Astrocyte (in vitro differentiated cells and primary cell): ENCODE measurements around the gene FOXI3. TPM values are rescaled to one million over a fixed set of nuclear protein-coding genes. Genes with fewer than 3 reads are reported as not detected.
"Not testable (repeated sequence)": the region's sequence is repeated elsewhere in the genome, so short reads cannot be mapped to it uniquely, and the experiment has no call there.

Source experiments
- DNase-seq: peaks from one replicate; pipeline ENCODE4 v3.0.0-alpha.2; 2010; ENCODE audit warnings: low read depth
- FAIRE-seq: peaks from 2 replicates; lab custom pipeline; 2011; peaks lifted over from hg19 to GRCh38; lab: Jason Lieb, UNC
- H2AFZ ChIP-seq: 2 replicates; pipeline ENCODE4 v1.6.0; 2012; ENCODE audit warnings: low read depth, low read length, inconsistent platforms
- H3K27ac ChIP-seq: 2 replicates; pipeline ENCODE4 v1.5.1; 2011; ENCODE audit warnings: low read depth, low read length, inconsistent platforms
- H3K27me3 ChIP-seq: 2 replicates; pipeline ENCODE4 v1.6.0; 2011; ENCODE audit warnings: low read length, inconsistent platforms; ENCODE audit not compliant: insufficient read depth
- H3K36me3 ChIP-seq: 2 replicates; pipeline ENCODE4 v1.5.1; 2011; ENCODE audit warnings: low read length, inconsistent platforms; ENCODE audit not compliant: insufficient read depth
- H3K4me1 ChIP-seq: 2 replicates; pipeline ENCODE4 v1.5.1; 2011; ENCODE audit warnings: low read length, inconsistent platforms; ENCODE audit not compliant: insufficient read depth
- H3K4me2 ChIP-seq: 2 replicates; pipeline ENCODE4 v1.6.0; 2012; ENCODE audit warnings: low read length, inconsistent platforms
- H3K4me3 ChIP-seq: 2 replicates; pipeline ENCODE4 v1.5.1; 2011; ENCODE audit warnings: low read depth, mild to moderate bottlenecking, low read length, inconsistent platforms; ENCODE audit not compliant: insufficient read depth
- H3K79me2 ChIP-seq: 2 replicates; pipeline ENCODE4 v1.6.0; 2012; ENCODE audit warnings: mild to moderate bottlenecking, low read length, inconsistent platforms; ENCODE audit not compliant: insufficient read depth
- H3K9ac ChIP-seq: 2 replicates; pipeline ENCODE4 v1.6.0; 2012; ENCODE audit warnings: mild to moderate bottlenecking, low read length, inconsistent platforms
- H3K9me3 ChIP-seq: 2 replicates; pipeline ENCODE4 v1.5.1; 2012; ENCODE audit warnings: low read depth, mild to moderate bottlenecking, low read length, inconsistent platforms; ENCODE audit not compliant: insufficient read depth
- H4K20me1 ChIP-seq: 2 replicates; pipeline ENCODE4 v1.6.0; 2012; ENCODE audit warnings: low read length, inconsistent platforms; ENCODE audit not compliant: insufficient read depth
- H3K27ac Mint-ChIP-seq: one replicate; pipeline ENCODE4 v1.8.0; 2021; ENCODE audit warnings: mild to moderate bottlenecking, mixed read lengths; ENCODE audit not compliant: unreplicated experiment
- H3K27me3 Mint-ChIP-seq: one replicate; pipeline ENCODE4 v1.8.0; 2021; ENCODE audit warnings: low read depth, mixed read lengths; ENCODE audit not compliant: unreplicated experiment
- H3K36me3 Mint-ChIP-seq: one replicate; pipeline ENCODE4 v1.8.0; 2021; ENCODE audit warnings: low read depth, mixed read lengths; ENCODE audit not compliant: unreplicated experiment
- H3K4me1 Mint-ChIP-seq: one replicate; pipeline ENCODE4 v1.8.0; 2021; ENCODE audit warnings: low read depth, mixed read lengths; ENCODE audit not compliant: unreplicated experiment
- H3K4me3 Mint-ChIP-seq: one replicate; pipeline ENCODE4 v1.8.0; 2021; ENCODE audit warnings: mild to moderate bottlenecking, moderate library complexity, mixed read lengths; ENCODE audit not compliant: unreplicated experiment
- H3K9me3 Mint-ChIP-seq: one replicate; pipeline ENCODE4 v1.8.0; 2021; ENCODE audit warnings: mild to moderate bottlenecking, mixed read lengths; ENCODE audit not compliant: unreplicated experiment
- EZH2 ChIP-seq: IDR thresholded peaks from 2 replicates; pipeline ENCODE4 v1.6.1; 2012; ENCODE audit warnings: mild to moderate bottlenecking, low read length, inconsistent platforms; ENCODE audit not compliant: insufficient read depth
- total RNA-seq: library from RNA; stranded (reverse); gene quantifications from 2 replicates; pipeline ENCODE4 v1.2.1, GENCODE V29; 2021
- TF ChIP-seq, protein P1 (sequence below): IDR thresholded peaks from 2 replicates; pipeline ENCODE4 v1.5.1; 2011; ENCODE audit warnings: low read depth, mild to moderate bottlenecking, inconsistent platforms, low read length, moderate library complexity; ENCODE audit not compliant: insufficient read depth

FOXI3 gene
- total RNA-seq, 1 donor from 2014 or later: 2.3 TPM

DNA sequence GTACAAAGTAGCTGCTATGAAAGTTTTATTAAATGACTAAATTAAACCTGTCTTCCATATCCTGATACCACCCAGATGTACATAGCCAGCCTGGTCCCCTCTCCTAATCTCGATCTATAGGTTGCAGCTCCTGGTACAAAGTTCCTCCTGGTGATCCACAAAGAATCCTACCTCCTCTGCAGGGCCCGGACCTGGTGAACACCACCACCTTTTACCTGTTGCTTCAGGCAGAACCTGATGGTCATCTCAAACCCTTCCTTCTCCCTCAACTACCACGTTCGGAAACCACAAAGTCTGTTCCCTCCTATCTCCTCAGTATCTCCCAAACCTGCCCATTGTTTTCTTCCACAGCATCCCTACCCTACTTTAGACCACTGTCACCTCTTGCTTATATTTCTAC, 15.5 kb downstream of the FOXI3 start:
- Histone ChIP-seq H4K20me1 (no peaks in the 10 kb centered on the region), H3K27ac (no peak overlapping the region), H3K9me3 (no peaks in the 10 kb centered on the region), H3K36me3 (no peaks in the 10 kb centered on the region), H3K79me2 (no peaks in the 10 kb centered on the region), H3K4me3 (no peak overlapping the region), H3K4me2 (no peak overlapping the region), H3K9ac (no peak overlapping the region), H3K27me3 (no peaks in the 10 kb centered on the region), H2AFZ (no peak overlapping the region), H3K4me1 (no peaks in the 10 kb centered on the region)
- Mint-ChIP-seq H3K27ac (no peak overlapping the region), H3K36me3 (no peaks in the 10 kb centered on the region), H3K27me3 (peaks cover 24% of the 10 kb centered on the region), H3K9me3 (peaks cover 7% of the 10 kb centered on the region), H3K4me1 (no peaks in the 10 kb centered on the region), H3K4me3 (no peak overlapping the region)
- no peak for DNase-seq
- TF ChIP-seq, protein P1, sequence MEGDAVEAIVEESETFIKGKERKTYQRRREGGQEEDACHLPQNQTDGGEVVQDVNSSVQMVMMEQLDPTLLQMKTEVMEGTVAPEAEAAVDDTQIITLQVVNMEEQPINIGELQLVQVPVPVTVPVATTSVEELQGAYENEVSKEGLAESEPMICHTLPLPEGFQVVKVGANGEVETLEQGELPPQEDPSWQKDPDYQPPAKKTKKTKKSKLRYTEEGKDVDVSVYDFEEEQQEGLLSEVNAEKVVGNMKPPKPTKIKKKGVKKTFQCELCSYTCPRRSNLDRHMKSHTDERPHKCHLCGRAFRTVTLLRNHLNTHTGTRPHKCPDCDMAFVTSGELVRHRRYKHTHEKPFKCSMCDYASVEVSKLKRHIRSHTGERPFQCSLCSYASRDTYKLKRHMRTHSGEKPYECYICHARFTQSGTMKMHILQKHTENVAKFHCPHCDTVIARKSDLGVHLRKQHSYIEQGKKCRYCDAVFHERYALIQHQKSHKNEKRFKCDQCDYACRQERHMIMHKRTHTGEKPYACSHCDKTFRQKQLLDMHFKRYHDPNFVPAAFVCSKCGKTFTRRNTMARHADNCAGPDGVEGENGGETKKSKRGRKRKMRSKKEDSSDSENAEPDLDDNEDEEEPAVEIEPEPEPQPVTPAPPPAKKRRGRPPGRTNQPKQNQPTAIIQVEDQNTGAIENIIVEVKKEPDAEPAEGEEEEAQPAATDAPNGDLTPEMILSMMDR: no peak
- no peak for TF ChIP-seq EZH2
- no peak for FAIRE-seq

- H2AFZ ChIP-seq: no peak overlapping the region
- no peaks in the 10 kb centered on the region for H3K4me1 Mint-ChIP-seq
- H3K9me3 Mint-ChIP-seq: peaks cover 1% of the 10 kb centered on the region
- H3K27ac Mint-ChIP-seq: no peak overlapping the region
- no peaks in the 10 kb centered on the region for H3K36me3 Mint-ChIP-seq
- no peaks in the 10 kb centered on the region for H3K79me2 ChIP-seq
- H3K4me2 ChIP-seq: no peak overlapping the region
- H3K27me3 ChIP-seq: no peaks in the 10 kb centered on the region
- H4K20me1 ChIP-seq: no peaks in the 10 kb centered on the region
- H3K9ac ChIP-seq: no peak overlapping the region
- H3K27ac ChIP-seq: no peak overlapping the region
- no peaks in the 10 kb centered on the region for H3K36me3 ChIP-seq
- no peaks in the 10 kb centered on the region for H3K27me3 Mint-ChIP-seq
- no peak overlapping the region for H3K4me3 Mint-ChIP-seq
- H3K4me3 ChIP-seq: no peak overlapping the region
- DNase-seq: no peak
- H3K9me3 ChIP-seq: no peaks in the 10 kb centered on the region
- TF ChIP-seq, protein P1: no peak
- no peak for TF ChIP-seq EZH2
- FAIRE-seq: no peak
- H3K4me1 ChIP-seq: no peaks in the 10 kb centered on the region
These were observed 22.6 kb downstream of the FOXI3 start for GRCh38 chr2:88429929-88430328.

DNA sequence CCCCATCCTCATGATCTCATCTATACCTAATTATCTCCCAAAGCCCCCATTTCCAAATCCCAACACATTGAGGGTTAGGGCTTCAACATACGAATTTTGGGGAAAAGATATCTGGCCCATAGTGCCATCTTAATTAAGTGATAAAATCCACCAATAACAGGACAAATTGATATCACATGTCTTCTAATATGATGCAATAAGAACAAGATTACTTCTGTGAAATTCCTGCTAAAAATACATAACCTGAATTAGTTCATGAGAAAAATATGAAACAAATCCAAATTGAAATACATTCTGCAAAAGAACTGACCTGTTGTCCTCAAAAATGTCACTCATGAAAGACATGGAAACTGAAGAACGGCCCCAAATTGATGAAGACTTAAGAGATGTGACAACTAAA, 28.8 kb downstream of the FOXI3 start:
- H3K36me3 Mint-ChIP-seq: no peaks in the 10 kb centered on the region
- Histone ChIP-seq H2AFZ (no peak overlapping the region), H3K36me3 (no peaks in the 10 kb centered on the region), H3K9me3 (no peaks in the 10 kb centered on the region), H3K4me3 (no peak overlapping the region), H3K9ac (no peak overlapping the region), H3K79me2 (no peaks in the 10 kb centered on the region), H3K4me1 (no peaks in the 10 kb centered on the region), H3K4me2 (no peak overlapping the region), H3K27ac (no peak overlapping the region), H4K20me1 (no peaks in the 10 kb centered on the region), H3K27me3 (no peaks in the 10 kb centered on the region)
- no peaks in the 10 kb centered on the region for H3K27me3 Mint-ChIP-seq
- H3K4me1 Mint-ChIP-seq: no peaks in the 10 kb centered on the region
- H3K9me3 Mint-ChIP-seq: no peaks in the 10 kb centered on the region
- TF ChIP-seq, protein P1: no peak
- no peak for TF ChIP-seq EZH2
- DNase-seq: no peak
- no peak overlapping the region for H3K27ac Mint-ChIP-seq
- H3K4me3 Mint-ChIP-seq: no peak overlapping the region
- no peak for FAIRE-seq

- H4K20me1 ChIP-seq, H3K9me3 Mint-ChIP-seq, H3K36me3 ChIP-seq, H2AFZ ChIP-seq, H3K4me1 ChIP-seq, H3K4me3 Mint-ChIP-seq, DNase-seq, H3K27me3 ChIP-seq, H3K4me3 ChIP-seq, H3K4me2 ChIP-seq, H3K27ac ChIP-seq, H3K27ac Mint-ChIP-seq, H3K4me1 Mint-ChIP-seq, H3K79me2 ChIP-seq, H3K9me3 ChIP-seq, FAIRE-seq, H3K9ac ChIP-seq, H3K36me3 Mint-ChIP-seq: not testable (repeated sequence)
- peaks cover 15% of the 10 kb centered on the region for H3K27me3 Mint-ChIP-seq
These were observed 33.4 kb downstream of the FOXI3 start for GRCh38 chr2:88419051-88419450.
